Activated CD8-positive, alpha-beta memory T cell treated with anti-CD3 and anti-CD28 coated beads for 36 hours (primary cell): ENCODE data around the gene TOR3A. TPM values are rescaled to one million over a fixed set of nuclear protein-coding genes. Genes with fewer than 3 reads are reported as not detected.
"Not testable (repeated sequence)": the region's sequence is repeated elsewhere in the genome, so short reads cannot be mapped to it uniquely, and the experiment has no call there.

ENCODE experiments used
- CTCF ChIA-PET: fragments of 350-600 bp; sonication (Branson Sonifier 250); formaldehyde crosslinking; loops from one replicate; lab custom pipeline; 2021; ENCODE audit warnings: antibody characterized with exemption; lab: Charles Lee
- POLR2A ChIA-PET: fragments of 350-600 bp; sonication (Branson Sonifier 250); formaldehyde crosslinking; loops from one replicate; lab custom pipeline; 2021; ENCODE audit warnings: antibody characterized with exemption; lab: Charles Lee
- total RNA-seq, 2 experiments: library from RNA; stranded (reverse); gene quantifications; one replicate each; pipeline ENCODE4 v1.2.3, GENCODE V29; 2021

The TOR3A gene
- total RNA-seq, result 10 to 100 TPM; 50.3 to 50.9 TPM

- CTCF ChIA-PET, result interaction anchor here (0.5 to 2.2 kb wide), 4 partner anchors 11 to 289 kb away, joined by 3 to 6 read pairs (median 5); no protein-coding TSS in a partner anchor
- POLR2A ChIA-PET, result interaction anchor here (0.5 to 1.8 kb wide), 4 partner anchors 31 to 235 kb away, joined by 3 to 12 read pairs (median 6); partner anchors contain the start of gene SOAT1
These were observed at the start of gene TOR3A for GRCh38 chr1:179081687-179082332. TOR3A (plus strand) TSS chr1:179082070; CDS start chr1:179082129, 59 bp downstream.

GRCh38 chr1:179034720-179035119 lies 47.1 kb upstream of the TOR3A start:
- ChIA-PET CTCF (no interaction called here), POLR2A (no interaction called here)

GRCh38 chr1:179036844-179037465 lies 44.9 kb upstream of the TOR3A start:
- ChIA-PET CTCF (interaction anchor here (0.7 to 1.3 kb wide), 3 partner anchors 43 to 778 kb away, joined by 3 read pairs; no protein-coding TSS in a partner anchor), POLR2A (interaction anchor here (1.1 kb wide), 1 partner anchor 44 kb away, joined by 7 read pairs; the partner anchor contains the start of gene TOR3A)

- POLR2A ChIA-PET, result interaction anchor here (0.7 kb wide), 2 partner anchors 41 to 261 kb away, joined by 3 to 6 read pairs; no protein-coding TSS in a partner anchor
These were observed 43.2 kb upstream of the TOR3A start for GRCh38 chr1:179038528-179039281.

GRCh38 chr1:179039502-179040174 lies 42.2 kb upstream of the TOR3A start:
- CTCF ChIA-PET, POLR2A ChIA-PET: not testable (repeated sequence)

More at GRCh38 chr1:179038528-179039281, 43.2 kb upstream of the TOR3A start:
- CTCF ChIA-PET, result interaction anchor here (0.7 kb wide), 1 partner anchor 8 kb away, joined by 3 read pairs; no protein-coding TSS in a partner anchor

- CTCF ChIA-PET, POLR2A ChIA-PET: not testable (repeated sequence)
These were observed 41.7 kb upstream of the TOR3A start for GRCh38 chr1:179040175-179040551.

GRCh38 chr1:179042087-179042486 lies 39.8 kb upstream of the TOR3A start:
- POLR2A ChIA-PET, result no interaction called here
- CTCF ChIA-PET, result no interaction called here

GRCh38 chr1:179042700-179043099 lies 39.2 kb upstream of the TOR3A start:
- CTCF ChIA-PET, result interaction anchor here (0.6 kb wide), 1 partner anchor 157 kb away, joined by 4 read pairs; no protein-coding TSS in a partner anchor

GRCh38 chr1:179043266-179043665 lies 38.6 kb upstream of the TOR3A start:
- CTCF ChIA-PET, result interaction anchor here (0.6 kb wide), 1 partner anchor 156 kb away, joined by 4 read pairs; no protein-coding TSS in a partner anchor
- POLR2A ChIA-PET, result no interaction called here

More at GRCh38 chr1:179042700-179043099, 39.2 kb upstream of the TOR3A start:
- POLR2A ChIA-PET, result no interaction called here

GRCh38 chr1:179043907-179044306 lies 38.0 kb upstream of the TOR3A start:
- CTCF ChIA-PET, result no interaction called here
- POLR2A ChIA-PET, result no interaction called here

- ChIA-PET CTCF (interaction anchor here (0.6 kb wide), 2 partner anchors 9 to 259 kb away, joined by 3 read pairs; no protein-coding TSS in a partner anchor), POLR2A (no interaction called here)
These were observed 34.8 kb upstream of the TOR3A start for GRCh38 chr1:179046808-179047635.

GRCh38 chr1:179047636-179047997 lies 34.3 kb upstream of the TOR3A start:
- CTCF ChIA-PET, result interaction anchor here (0.6 kb wide), 1 partner anchor 259 kb away, joined by 3 read pairs; no protein-coding TSS in a partner anchor
- POLR2A ChIA-PET, result no interaction called here

GRCh38 chr1:179048339-179049124 lies 33.3 kb upstream of the TOR3A start:
- POLR2A ChIA-PET, result no interaction called here
- CTCF ChIA-PET, result no interaction called here

- POLR2A ChIA-PET, result no interaction called here
- CTCF ChIA-PET, result no interaction called here
These were observed 29.1 kb upstream of the TOR3A start for GRCh38 chr1:179052776-179053175.

GRCh38 chr1:179053486-179053885 lies 28.4 kb upstream of the TOR3A start:
- ChIA-PET CTCF (no interaction called here), POLR2A (no interaction called here)

- ChIA-PET POLR2A (no interaction called here), CTCF (no interaction called here)
These were observed 25.9 kb upstream of the TOR3A start for GRCh38 chr1:179055937-179056336.
